Lower leg skin (tissue), 4 donors: ENCODE measurements around the gene RIMKLB. TPM values are rescaled to one million over a fixed set of nuclear protein-coding genes. Genes with fewer than 3 reads are reported as not detected.

Experiments
- DNase-seq, 2 donors: peaks; one replicate each; pipeline ENCODE4 v3.0.0-alpha.2; 2019; ENCODE audit warnings: low spot score in 2 of 2
- H3K4me3 ChIP-seq: fragments of 200-600 bp; sonication (generic); 2 replicates; pipeline ENCODE4 v1.5.1; 2017; ENCODE audit warnings: mild to moderate bottlenecking, low read depth; ENCODE audit not compliant: poor library complexity, severe bottlenecking
- POLR2A ChIP-seq, 2 donors: fragments of 450-650 bp; IDR thresholded peaks; one replicate each; pipeline ENCODE4 v1.6.1; 2016 to 2017; ENCODE audit warnings: antibody characterized with exemption in 2 of 2, mild to moderate bottlenecking in 1 of 2, moderate library complexity in 1 of 2
- WGBS, 2 donors: methylation state at CpG; one replicate each; pipeline ENCODE4 v1.1.5; 2018; 5-methylcytosine and 5-hydroxymethylcytosine counted together
- intact Hi-C: fragments of 100-400 bp; cut with DNase I; formaldehyde crosslinking; loops from one replicate; pipeline ENCODE4 v1.15.0; 2023; ENCODE audit warnings: low total_unique reads
- total RNA-seq, 4 donors: library from RNA; depleted of rRNA; stranded (reverse); fragments of >200 nt; gene quantifications; one replicate each; pipeline ENCODE4 v1.1.0, GENCODE V29; 2016
- TF ChIP-seq, protein P1 (sequence below), 3 donors: fragments of 450-650 bp; IDR thresholded peaks; one replicate each; pipeline ENCODE4 v1.5.1; 2016; ENCODE audit warnings: antibody characterized with exemption in 3 of 3, mild to moderate bottlenecking in 3 of 3, moderate library complexity in 2 of 3

The RIMKLB gene
- total RNA-seq, 4 donors from 2014 or later: 5.8 to 17.9 (median 11.8) TPM

DNA sequence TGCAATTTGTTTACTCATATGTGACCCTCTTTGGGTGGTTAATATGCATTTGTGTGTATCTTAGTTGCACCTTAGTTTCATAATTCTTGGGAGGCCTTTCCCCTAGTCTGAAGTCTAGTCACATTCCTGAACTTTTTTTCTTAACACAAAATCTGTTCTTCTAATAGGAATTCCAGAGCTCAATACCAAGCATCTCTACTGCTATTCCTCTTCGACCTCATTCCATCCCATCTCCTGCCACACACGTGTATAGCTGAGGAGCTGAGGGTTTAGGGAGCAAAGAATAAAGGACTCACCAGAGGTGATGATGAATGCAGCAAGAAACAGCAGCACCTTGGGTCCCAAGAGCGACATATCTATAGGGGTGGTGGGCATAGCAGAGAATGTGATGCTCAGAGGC lies 36.0 kb upstream of the RIMKLB start:
- DNase-seq: no peak
- H3K4me3 ChIP-seq: no peak overlapping the region
- intact Hi-C loops: no loop called here
- WGBS, 2 donors: 52 to 53% methylated on average over 3 of the region's 3 CpGs
- no peak for TF ChIP-seq POLR2A (IDR thresholded peaks at IDR 0.05)
- TF ChIP-seq, protein P1, sequence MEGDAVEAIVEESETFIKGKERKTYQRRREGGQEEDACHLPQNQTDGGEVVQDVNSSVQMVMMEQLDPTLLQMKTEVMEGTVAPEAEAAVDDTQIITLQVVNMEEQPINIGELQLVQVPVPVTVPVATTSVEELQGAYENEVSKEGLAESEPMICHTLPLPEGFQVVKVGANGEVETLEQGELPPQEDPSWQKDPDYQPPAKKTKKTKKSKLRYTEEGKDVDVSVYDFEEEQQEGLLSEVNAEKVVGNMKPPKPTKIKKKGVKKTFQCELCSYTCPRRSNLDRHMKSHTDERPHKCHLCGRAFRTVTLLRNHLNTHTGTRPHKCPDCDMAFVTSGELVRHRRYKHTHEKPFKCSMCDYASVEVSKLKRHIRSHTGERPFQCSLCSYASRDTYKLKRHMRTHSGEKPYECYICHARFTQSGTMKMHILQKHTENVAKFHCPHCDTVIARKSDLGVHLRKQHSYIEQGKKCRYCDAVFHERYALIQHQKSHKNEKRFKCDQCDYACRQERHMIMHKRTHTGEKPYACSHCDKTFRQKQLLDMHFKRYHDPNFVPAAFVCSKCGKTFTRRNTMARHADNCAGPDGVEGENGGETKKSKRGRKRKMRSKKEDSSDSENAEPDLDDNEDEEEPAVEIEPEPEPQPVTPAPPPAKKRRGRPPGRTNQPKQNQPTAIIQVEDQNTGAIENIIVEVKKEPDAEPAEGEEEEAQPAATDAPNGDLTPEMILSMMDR (IDR thresholded peaks at IDR 0.05): no peak

DNA sequence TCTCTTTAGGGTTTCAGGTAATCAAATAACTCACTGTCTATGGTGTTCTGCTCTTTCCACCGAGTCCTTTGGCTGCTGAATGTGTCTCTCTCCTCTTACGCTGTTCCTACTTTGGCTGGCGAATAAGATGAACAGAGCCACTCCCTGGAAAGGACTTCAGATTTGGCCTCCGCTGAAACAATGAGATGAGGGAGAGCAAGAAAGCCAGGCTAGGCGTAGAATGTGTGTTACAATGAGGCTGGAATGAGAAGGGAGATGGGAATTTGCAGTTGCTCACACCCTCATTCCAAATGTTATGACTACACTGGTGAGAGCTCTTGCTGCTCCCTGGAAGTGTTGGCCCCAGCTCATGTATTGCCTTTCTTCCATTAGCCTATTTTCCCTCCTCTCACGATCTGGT lies 35.2 kb upstream of the RIMKLB start, which contains the start of gene MFAP5:
Gene MFAP5 (minus strand): TSS at position 234 of the 400 bp plus-strand sequence. CDS start 722 bp downstream, outside the sequence.
- no peak within 1 kb of the TSS for H3K4me3 ChIP-seq
- 54 to 57% methylated on average over 6 of the region's 6 CpGs for WGBS, 2 donors
- peak in 1 of 2 donors; percentile 51 for DNase-seq
- TF ChIP-seq POLR2A (IDR thresholded peaks at IDR 0.05): no peak
- TF ChIP-seq, protein P1 (IDR thresholded peaks at IDR 0.05): no peak
- intact Hi-C loops: no loop called here

DNA sequence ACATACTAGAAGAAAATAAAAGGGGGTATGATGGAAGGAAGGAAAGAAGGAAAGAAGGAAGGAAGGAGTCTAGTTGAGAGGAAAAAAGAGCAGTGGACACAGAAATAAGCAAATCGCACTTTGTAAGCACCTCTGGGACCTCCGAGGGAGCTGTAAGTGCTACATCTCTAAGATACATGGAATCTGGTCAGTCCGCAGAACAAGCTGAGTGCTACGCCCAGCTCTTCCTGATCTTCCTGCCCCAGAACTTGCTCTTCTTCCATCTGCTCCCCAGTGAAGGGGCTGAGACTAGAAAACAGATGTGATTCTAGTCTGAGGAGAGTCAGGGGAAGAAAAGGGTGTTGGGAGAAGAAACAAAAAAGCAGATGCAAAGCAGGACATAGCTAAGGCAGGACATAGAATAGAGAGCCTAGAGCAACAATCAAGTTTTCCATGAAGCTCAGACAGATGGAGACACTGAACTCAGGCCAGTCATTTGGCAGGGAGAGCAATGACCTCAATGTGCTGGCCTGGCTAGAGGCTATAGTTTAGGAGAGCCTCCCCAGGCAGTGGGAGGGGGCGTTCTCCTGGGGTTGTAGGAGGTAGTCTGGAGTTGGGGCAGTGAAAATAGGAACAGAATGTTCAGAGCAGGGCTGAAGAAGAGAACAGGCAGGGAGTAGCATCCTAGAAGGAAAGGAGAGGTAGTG lies 33.4 kb upstream of the RIMKLB start:
- WGBS, 2 donors: 55 to 60% methylated on average over 5 of the region's 5 CpGs
- TF ChIP-seq, protein P1 (IDR thresholded peaks at IDR 0.05): no peak
- no peak for TF ChIP-seq POLR2A (IDR thresholded peaks at IDR 0.05)
- DNase-seq: peak; percentile 76 to 84
- H3K4me3 ChIP-seq: no peak overlapping the region
- intact Hi-C loops: no loop called here

DNA sequence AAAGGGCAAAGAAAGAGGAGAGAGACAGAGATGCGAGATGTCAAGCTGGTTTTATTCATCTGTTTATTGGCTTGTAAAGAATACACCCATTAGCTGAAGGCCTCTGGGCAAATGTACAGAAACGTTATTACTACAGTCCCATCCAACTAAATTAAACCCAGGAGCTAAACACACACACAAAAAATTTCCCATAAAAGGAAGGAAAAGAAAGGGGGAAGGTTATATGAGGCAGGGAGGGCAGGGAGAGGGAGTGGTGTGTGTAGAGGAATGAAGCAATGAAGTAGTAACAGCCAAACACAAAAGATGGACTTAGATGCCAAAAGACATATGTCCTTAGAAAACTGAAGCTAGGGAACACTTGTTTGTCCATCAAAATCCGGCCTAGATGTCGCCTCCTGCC lies 32.0 kb upstream of the RIMKLB start:
- peak in 1 of 2 donors; percentile 0 for DNase-seq
- WGBS, 2 donors: 42 to 53% methylated on average over 4 of the region's 4 CpGs
- TF ChIP-seq, protein P1 (IDR thresholded peaks at IDR 0.05): no peak
- no peak for TF ChIP-seq POLR2A (IDR thresholded peaks at IDR 0.05)
- intact Hi-C loops: no loop called here
- no peak overlapping the region for H3K4me3 ChIP-seq

DNA sequence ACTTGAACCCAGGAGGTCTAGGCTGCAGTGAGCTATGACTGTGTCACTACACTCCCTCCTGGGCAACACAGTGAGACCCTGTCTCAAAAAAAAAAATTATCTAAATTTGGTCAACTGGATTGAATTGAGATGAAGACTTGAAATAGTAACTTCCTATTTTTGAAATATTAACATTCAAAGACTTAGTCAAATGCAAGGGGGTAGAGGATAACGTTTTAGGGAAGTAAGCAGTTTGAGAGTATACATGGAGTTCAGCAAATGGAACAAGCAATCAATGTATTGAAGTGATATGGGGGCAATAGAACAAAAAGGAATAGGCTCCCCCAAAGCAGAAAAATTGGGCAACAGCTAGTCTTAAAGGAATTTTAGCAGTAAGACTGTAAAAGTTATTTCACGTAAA lies 30.5 kb upstream of the RIMKLB start:
- H3K4me3 ChIP-seq: no peak overlapping the region
- 71% methylated on average over 2 of the region's 2 CpGs for WGBS, 2 donors
- intact Hi-C loops: no loop called here
- DNase-seq: no peak
- TF ChIP-seq, protein P1 (IDR thresholded peaks at IDR 0.05): no peak
- TF ChIP-seq POLR2A (IDR thresholded peaks at IDR 0.05): no peak

DNA sequence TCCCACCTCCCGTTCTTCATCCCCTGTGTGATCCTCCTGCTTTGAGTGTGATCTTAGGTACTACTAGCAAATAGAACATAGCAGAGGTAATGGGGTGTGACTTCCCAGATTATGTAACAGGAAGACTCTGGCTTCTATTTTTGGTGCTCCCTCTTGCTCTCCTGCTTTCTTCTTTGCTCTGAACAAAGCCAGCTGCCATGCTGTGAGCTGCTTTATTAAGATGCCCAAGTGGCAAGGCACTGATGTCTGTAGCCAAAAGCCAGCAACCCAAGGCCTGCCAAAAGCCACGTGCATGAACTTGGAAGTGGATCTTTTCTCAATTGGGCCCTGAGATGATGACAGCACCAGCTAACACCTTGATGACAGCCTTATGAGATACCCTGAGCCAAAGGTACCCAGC lies 29.4 kb upstream of the RIMKLB start:
- H3K4me3 ChIP-seq: no peak overlapping the region
- TF ChIP-seq, protein P1 (IDR thresholded peaks at IDR 0.05): no peak
- TF ChIP-seq POLR2A (IDR thresholded peaks at IDR 0.05): no peak
- intact Hi-C loops: no loop called here
- WGBS, 2 donors: 61 to 75% methylated on average over 2 of the region's 2 CpGs
- DNase-seq: no peak
